NCI-H446 (cell line): ENCODE measurements around the gene NAGPA.
"Not testable (repeated sequence)": the region's sequence is repeated elsewhere in the genome, so short reads cannot be mapped to it uniquely, and the experiment has no call there.

Experiments used
- DNase-seq, 2 experiments: peaks; one replicate each; lab custom pipeline; 2025; lab: John Stamatoyannopoulos, UW

The NAGPA gene

GRCh38 chr16:5033256-5034166 lies at the start of gene NAGPA:
Gene NAGPA (minus strand): TSS chr16:5033935. CDS start chr16:5033914, 21 bp downstream.
- peak; percentile 52 to 81 for DNase-seq

GRCh38 chr16:5080996-5081395 lies 47.3 kb upstream of the NAGPA start:
- DNase-seq, result not testable (repeated sequence)

- DNase-seq, result not testable (repeated sequence)
These were observed 46.7 kb upstream of the NAGPA start for GRCh38 chr16:5080461-5080860.

GRCh38 chr16:5078626-5079025 lies 44.9 kb upstream of the NAGPA start:
- no peak for DNase-seq

GRCh38 chr16:5077304-5077703 lies 43.6 kb upstream of the NAGPA start:
- no peak for DNase-seq

GRCh38 chr16:5075637-5076036 lies 41.9 kb upstream of the NAGPA start:
- no peak for DNase-seq

GRCh38 chr16:5073771-5074170 lies 40.0 kb upstream of the NAGPA start:
- not testable (repeated sequence) for DNase-seq

- DNase-seq, result no peak
These were observed 39.5 kb upstream of the NAGPA start for GRCh38 chr16:5073279-5073629.

- no peak for DNase-seq
These were observed 38.9 kb upstream of the NAGPA start for GRCh38 chr16:5072334-5073278.

GRCh38 chr16:5071681-5072333 lies 38.1 kb upstream of the NAGPA start, which contains the start of gene ALG1:
Gene ALG1 (plus strand): TSS chr16:5071843. CDS start chr16:5071850, 7 bp downstream.
- DNase-seq, result peak; percentile 56 to 90

- no peak for DNase-seq
These were observed 37.6 kb upstream of the NAGPA start for GRCh38 chr16:5071341-5071680.

GRCh38 chr16:5070431-5071186 lies 36.9 kb upstream of the NAGPA start:
- no peak for DNase-seq

GRCh38 chr16:5069854-5070253 lies 36.1 kb upstream of the NAGPA start:
- DNase-seq, result no peak

GRCh38 chr16:5069048-5069447 lies 35.3 kb upstream of the NAGPA start:
- DNase-seq, result no peak

- DNase-seq, result no peak
These were observed 32.8 kb upstream of the NAGPA start for GRCh38 chr16:5066511-5066910.

GRCh38 chr16:5065813-5066212 lies 32.1 kb upstream of the NAGPA start, which contains the start of gene C16orf89:
Gene C16orf89 (minus strand): TSS chr16:5065956. CDS start chr16:5065908, 48 bp downstream.
- no peak for DNase-seq

GRCh38 chr16:5065326-5065725 lies 31.6 kb upstream of the NAGPA start:
- DNase-seq, result no peak

GRCh38 chr16:5064915-5065314 lies 31.2 kb upstream of the NAGPA start:
- no peak for DNase-seq

- DNase-seq, result no peak
These were observed 29.3 kb upstream of the NAGPA start for GRCh38 chr16:5062790-5063765.

GRCh38 chr16:5062051-5062450 lies 28.3 kb upstream of the NAGPA start:
- no peak for DNase-seq
